HTERT RPE-1 (cell line): ENCODE data around the gene TFG.

Experiments used
- in situ Hi-C: fragments of 300-500 bp; cut with MboI; formaldehyde crosslinking; loops from 4 replicates; pipeline ENCODE4 v1.14.3; 2020; ENCODE audit warnings: low sequenced_read_pairs

The TFG gene

DNA sequence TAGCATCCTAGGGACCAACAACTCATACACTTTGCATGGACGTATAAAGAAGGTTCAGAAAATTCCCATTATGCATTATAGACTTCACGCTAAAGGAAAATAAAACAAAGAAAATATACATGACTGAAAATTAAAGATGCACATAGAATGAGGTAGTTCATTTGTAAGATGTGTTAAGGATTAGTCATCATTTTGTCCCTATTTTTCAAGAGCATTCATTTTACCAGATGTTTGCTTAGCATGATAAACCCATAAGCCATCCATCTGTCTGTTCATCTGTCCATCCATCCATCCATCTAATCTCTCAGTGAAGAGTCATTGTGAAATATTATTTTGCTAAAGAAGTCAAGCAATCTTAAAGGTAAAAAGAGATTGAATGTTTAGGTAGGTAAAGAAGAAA lies 80.3 kb downstream of the TFG start:
- in situ Hi-C loops, result no loop called here

- in situ Hi-C loops, result no loop called here
These were observed 87.3 kb downstream of the TFG start for GRCh38 chr3:100796556-100796955.

- in situ Hi-C loops, result no loop called here
These were observed 88.7 kb downstream of the TFG start for GRCh38 chr3:100798012-100798411.
